ENCODE measurements around the gene NRP2. TPM values are rescaled to one million over a fixed set of nuclear protein-coding genes. Genes with fewer than 3 reads are reported as not detected.

NRP2 gene
- total RNA-seq, 1 donor from 2014 or later, result 90.3 TPM

GRCh38 chr2:205660521-205661124 is 21.7 kb upstream of the NRP2 start:
- Mint-ChIP-seq H3K27me3 (ENCODE audit: low read depth) (peaks cover 22% of the 10 kb centered on the region), H3K4me1 (peaks cover 21% of the 10 kb centered on the region), H3K9me3 (peaks cover under 1% of the 10 kb centered on the region), H3K4me3 (no peak overlapping the region), H3K36me3 (ENCODE audit: low read depth) (no peaks in the 10 kb centered on the region), H3K27ac (ENCODE audit: unreplicated experiment) (no peak overlapping the region)
- no peak for DNase-seq (ENCODE audit: low read depth, low spot score)
- no peak for TF ChIP-seq CTCF (conservative IDR thresholded peaks at IDR 0.05)

DNA sequence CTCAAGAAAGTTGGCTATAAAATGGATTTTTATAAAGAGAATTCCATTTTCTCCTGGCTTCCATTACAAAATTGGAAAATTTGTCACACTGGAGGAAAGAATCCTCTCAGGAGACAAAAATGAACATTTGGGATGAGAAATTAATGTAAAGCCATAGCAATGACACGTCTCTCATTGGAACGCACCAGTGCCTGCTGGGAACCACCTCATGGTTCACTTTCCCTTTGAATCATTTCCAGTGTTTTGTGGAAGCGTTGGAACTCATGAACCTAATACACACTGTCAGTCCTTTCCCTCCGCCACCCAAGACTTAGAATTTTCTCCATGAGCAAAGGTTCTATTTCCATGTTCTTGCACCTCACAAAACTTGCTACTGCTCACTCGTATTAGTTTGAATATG is 21.0 kb upstream of the NRP2 start:
- Mint-ChIP-seq H3K4me3 (no peak overlapping the region), H3K9me3 (peaks cover 5% of the 10 kb centered on the region), H3K27ac (ENCODE audit: unreplicated experiment) (no peak overlapping the region), H3K4me1 (peaks cover 16% of the 10 kb centered on the region), H3K27me3 (ENCODE audit: low read depth) (peaks cover 22% of the 10 kb centered on the region), H3K36me3 (ENCODE audit: low read depth) (peaks cover 2% of the 10 kb centered on the region)
- DNase-seq (ENCODE audit: low read depth, low spot score), result no peak
- no peak for TF ChIP-seq CTCF (conservative IDR thresholded peaks at IDR 0.05)

DNA sequence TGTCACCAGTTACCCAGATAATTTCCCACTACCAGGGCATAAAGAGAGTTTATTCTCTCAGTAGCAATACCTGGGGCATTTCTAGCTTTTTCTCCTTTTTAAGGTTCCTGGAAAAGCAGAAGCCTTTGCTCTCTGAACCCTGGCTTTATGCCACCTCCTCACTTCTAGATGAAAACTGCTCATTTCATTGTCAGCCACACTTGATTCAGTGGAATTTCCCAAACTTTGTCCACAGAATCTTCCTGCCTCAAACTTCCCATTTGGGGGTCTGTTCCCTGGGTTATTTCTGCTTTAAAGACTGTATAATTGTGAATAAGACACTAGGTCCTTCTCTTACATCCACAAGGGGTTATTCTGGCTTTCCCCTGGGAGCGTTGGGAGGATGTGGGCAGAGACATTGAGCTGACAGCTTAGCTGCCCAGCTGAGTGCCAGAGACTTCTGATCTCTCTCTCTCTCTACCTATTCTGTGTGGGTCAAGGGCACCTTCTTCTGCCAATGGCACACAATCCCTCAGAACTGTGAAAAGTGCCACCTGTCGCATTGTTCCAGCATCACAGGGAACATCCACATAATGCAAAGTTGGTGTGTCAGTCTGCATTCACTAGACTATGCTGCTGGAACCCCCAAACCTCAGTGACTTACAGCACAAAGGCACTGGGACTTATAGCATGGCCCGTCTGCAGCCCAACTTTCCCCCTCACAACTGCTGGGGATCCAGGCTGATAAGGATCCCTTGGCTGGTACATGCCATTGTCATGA is 19.9 kb upstream of the NRP2 start:
- H3K4me3 Mint-ChIP-seq, result no peak overlapping the region
- no peak for DNase-seq (ENCODE audit: low read depth, low spot score)

DNA sequence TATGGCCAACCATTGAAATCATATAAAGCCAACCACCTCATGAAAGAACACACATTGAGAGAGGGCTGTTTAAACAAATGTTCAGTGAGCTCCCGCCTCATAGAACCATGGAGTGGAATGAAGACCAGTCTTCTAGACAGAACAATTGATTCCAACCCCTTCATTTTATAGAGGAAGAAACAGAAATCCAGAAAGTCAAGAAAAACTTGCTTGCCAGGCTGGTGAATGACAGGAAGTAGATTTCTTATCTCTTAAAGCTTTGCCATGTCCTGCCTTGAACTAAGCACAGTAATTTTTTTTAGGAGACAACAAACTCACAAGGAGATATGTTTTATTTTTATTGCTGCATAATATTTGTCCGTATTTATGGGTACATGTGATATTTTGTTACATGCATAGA is 16.5 kb upstream of the NRP2 start:
- H3K27ac Mint-ChIP-seq (ENCODE audit: unreplicated experiment), result no peak overlapping the region
- peaks cover 9% of the 10 kb centered on the region for H3K4me1 Mint-ChIP-seq
- no peak overlapping the region for H3K4me3 Mint-ChIP-seq
- no peak for DNase-seq (ENCODE audit: low read depth, low spot score)
- peaks cover 13% of the 10 kb centered on the region for H3K36me3 Mint-ChIP-seq (ENCODE audit: low read depth)
- no peak for TF ChIP-seq CTCF (conservative IDR thresholded peaks at IDR 0.05)
- peaks cover 23% of the 10 kb centered on the region for H3K27me3 Mint-ChIP-seq (ENCODE audit: low read depth)
- H3K9me3 Mint-ChIP-seq, result peaks cover 18% of the 10 kb centered on the region

More for the DNA sequence above, 19.9 kb upstream of the NRP2 start:
- H3K9me3 Mint-ChIP-seq, result peaks cover 8% of the 10 kb centered on the region
- peaks cover 13% of the 10 kb centered on the region for H3K4me1 Mint-ChIP-seq
- peaks cover 4% of the 10 kb centered on the region for H3K36me3 Mint-ChIP-seq (ENCODE audit: low read depth)
- peaks cover 24% of the 10 kb centered on the region for H3K27me3 Mint-ChIP-seq (ENCODE audit: low read depth)
- TF ChIP-seq CTCF (conservative IDR thresholded peaks at IDR 0.05), result no peak
- H3K27ac Mint-ChIP-seq (ENCODE audit: unreplicated experiment), result no peak overlapping the region

GRCh38 chr2:205670292-205670691 is 12.0 kb upstream of the NRP2 start:
- DNase-seq (ENCODE audit: low read depth, low spot score), result no peak
- peaks cover 18% of the 10 kb centered on the region for H3K9me3 Mint-ChIP-seq
- H3K27me3 Mint-ChIP-seq (ENCODE audit: low read depth), result peaks cover 7% of the 10 kb centered on the region
- no peak overlapping the region for H3K27ac Mint-ChIP-seq (ENCODE audit: unreplicated experiment)
- H3K36me3 Mint-ChIP-seq (ENCODE audit: low read depth), result peaks cover 13% of the 10 kb centered on the region
- no peak overlapping the region for H3K4me3 Mint-ChIP-seq
- TF ChIP-seq CTCF (conservative IDR thresholded peaks at IDR 0.05), result no peak
- H3K4me1 Mint-ChIP-seq, result peaks cover 7% of the 10 kb centered on the region

Measured in neural crest cell (in vitro differentiated cells).